B cell (primary cell): ENCODE data around the gene GSTO2. TPM values are rescaled to one million over a fixed set of nuclear protein-coding genes. Genes with fewer than 3 reads are reported as not detected.

Experiments
- ATAC-seq: fragments of 200-7000 bp; cut with Tn5 transposase; one replicate; pipeline ENCODE4 v1.10.0; 2021; ENCODE audit warnings: low read depth, mild to moderate bottlenecking, moderate number of reproducible peaks, moderate library complexity
- CTCF ChIA-PET: fragments of 350-600 bp; sonication (Branson Sonifier 250); formaldehyde crosslinking; loops from one replicate; lab custom pipeline; 2021; ENCODE audit warnings: antibody characterized with exemption, inconsistent platforms; lab: Charles Lee
- POLR2A ChIA-PET: fragments of 350-600 bp; sonication (Branson Sonifier 250); formaldehyde crosslinking; loops from one replicate; lab custom pipeline; 2021; ENCODE audit warnings: antibody characterized with exemption; lab: Charles Lee
- DNase-seq: peaks from one replicate; pipeline ENCODE4 v3.0.0; 2013
- H2AFZ ChIP-seq: 2 replicates; pipeline ENCODE4 v1.6.1; 2012; ENCODE audit warnings: mild to moderate bottlenecking, low read depth, low read length; ENCODE audit not compliant: insufficient read depth, poor library complexity, severe bottlenecking
- H3K27ac ChIP-seq, 2 donors: 1 replicate in 1 of 2; 2 replicates in 1 of 2; pipeline ENCODE4 v1.5.1; 2012 to 2013; ENCODE audit warnings: low read length in 2 of 2, mild to moderate bottlenecking in 2 of 2, moderate library complexity in 1 of 2
- H3K27me3 ChIP-seq, 4 experiments: fragments of 200-600 bp in 1 of 4; sonication (generic) in 1 of 4; replicated peaks in 1 of 4; 1 replicate in 2 of 4; 2 replicates in 2 of 4; pipeline versions ENCODE4 v1.6.1 to v1.7.0; 2013 to 2016; ENCODE audit warnings: low read length in 3 of 4, mild to moderate bottlenecking in 2 of 4, mixed read lengths in 1 of 4, moderate library complexity in 1 of 4; ENCODE audit not compliant: insufficient read depth in 4 of 4, control insufficient read depth in 3 of 4; ENCODE audit errors: control extremely low read depth in 1 of 4
- H3K36me3 ChIP-seq, 2 experiments: replicated peaks in 1 of 2; 1 replicate in 1 of 2; 2 replicates in 1 of 2; pipeline versions ENCODE4 v1.6.1 to v1.7.1; 2013; ENCODE audit warnings: low read length in 1 of 2; ENCODE audit not compliant: insufficient read depth in 2 of 2, control insufficient read depth in 1 of 2; ENCODE audit errors: control extremely low read depth in 1 of 2, extremely low read depth in 1 of 2
- H3K4me1 ChIP-seq, 2 donors: fragments of 200-600 bp in 1 of 2; sonication (generic) in 1 of 2; 1 replicate in 1 of 2; 2 replicates in 1 of 2; pipeline versions ENCODE4 v1.5.1 to v1.6.1; 2013 to 2017; ENCODE audit warnings: low read length in 2 of 2; ENCODE audit not compliant: control insufficient read depth in 2 of 2, insufficient read depth in 2 of 2
- H3K4me2 ChIP-seq: replicated peaks from 2 replicates; pipeline ENCODE3; 2012; ENCODE audit warnings: mild to moderate bottlenecking, low read depth, low read length; ENCODE audit not compliant: poor library complexity, severe bottlenecking
- H3K4me3 ChIP-seq, 5 experiments: fragments of 200-600 bp in 1 of 5; sonication (generic) in 1 of 5; 1 replicate in 3 of 5; 2 replicates in 2 of 5; pipeline versions ENCODE4 v1.5.1 to v1.7.0; 2011 to 2016; ENCODE audit warnings: low read length in 4 of 5, mild to moderate bottlenecking in 4 of 5, low read depth in 2 of 5, control low read depth in 1 of 5, moderate library complexity in 1 of 5; ENCODE audit not compliant: insufficient read depth in 1 of 5; ENCODE audit errors: control extremely low read depth in 1 of 5, extremely low read depth in 1 of 5
- H3K79me2 ChIP-seq: fragments of 200-600 bp; sonication (generic); one replicate; pipeline ENCODE4 v1.6.0; 2016; ENCODE audit warnings: low read length; ENCODE audit not compliant: control insufficient read depth, insufficient read depth
- H3K9ac ChIP-seq: fragments of 200-600 bp; sonication (generic); 2 replicates; pipeline ENCODE4 v1.6.1; 2017; ENCODE audit warnings: mild to moderate bottlenecking, low read length, moderate library complexity
- H3K9me3 ChIP-seq, 3 donors: one replicate each; pipeline versions ENCODE4 v1.6.1 to v1.7.1; 2013; ENCODE audit warnings: low read length in 2 of 3; ENCODE audit not compliant: control insufficient read depth in 2 of 3, insufficient read depth in 1 of 3; ENCODE audit errors: control extremely low read depth in 1 of 3
- H4K20me1 ChIP-seq: 2 replicates; pipeline ENCODE4 v1.6.0; 2012; ENCODE audit warnings: mild to moderate bottlenecking, low read length; ENCODE audit not compliant: insufficient read depth, control insufficient read depth, poor library complexity, severe bottlenecking
- H3K27ac Mint-ChIP-seq: one replicate; pipeline ENCODE4 v1.8.0; 2021; ENCODE audit warnings: mixed read lengths
- H3K27me3 Mint-ChIP-seq: one replicate; pipeline ENCODE4 v1.8.0; 2021; ENCODE audit warnings: mixed read lengths
- H3K4me1 Mint-ChIP-seq: one replicate; pipeline ENCODE4 v1.8.0; 2021; ENCODE audit warnings: mixed read lengths
- H3K4me3 Mint-ChIP-seq: one replicate; pipeline ENCODE4 v1.8.0; 2021; ENCODE audit warnings: mixed read lengths
- H3K9me3 Mint-ChIP-seq: one replicate; pipeline ENCODE4 v1.8.0; 2022; ENCODE audit warnings: mixed read lengths; ENCODE audit not compliant: insufficient read depth
- CTCF ChIP-seq: fragments of 200-600 bp; IDR thresholded peaks from one replicate; pipeline ENCODE4 v1.8.0; 2022; ENCODE audit warnings: antibody characterized with exemption, mild to moderate bottlenecking
- EZH2 ChIP-seq: IDR thresholded peaks from 2 replicates; pipeline ENCODE4 v1.6.1; 2012; ENCODE audit warnings: borderline replicate concordance, low read depth, mild to moderate bottlenecking, moderate library complexity, low read length; ENCODE audit not compliant: insufficient read depth, poor library complexity, severe bottlenecking
- WGBS: methylation state at CpG from one replicate; pipeline ENCODE4 v1.1.5; 2013; ENCODE audit warnings: missing lambda C conversion rate; ENCODE audit not compliant: insufficient coverage; 5-methylcytosine and 5-hydroxymethylcytosine counted together
- intact Hi-C: fragments of 100-400 bp; cut with micrococcal nuclease; formaldehyde crosslinking; loops from one replicate; pipeline ENCODE4 v1.10.0; 2022
- polyA plus RNA-seq: library from polyadenylated mRNA; depleted of rRNA; stranded (reverse); fragments of >200 nt; gene quantifications from 2 replicates; pipeline ENCODE4 v1.2.3, GENCODE V29; 2012
- total RNA-seq, 2 donors: library from RNA; stranded (reverse); fragments of 120-200 nt in 1 of 2; gene quantifications; 1 replicate in 1 of 2; 2 replicates in 1 of 2; pipeline versions ENCODE4 v1.2.3 to v1.2.4, GENCODE V29; 2013 to 2022

The GSTO2 gene
- total and polyA plus RNA-seq, 2 donors (not counting 1 experiment from before 2014, with no cell fraction given) = 0.16 to 0.89 TPM

GRCh38 chr10:104348601-104349000, 79.6 kb downstream of the GSTO2 start:
- no peak for TF ChIP-seq CTCF
- no peak for TF ChIP-seq EZH2
- H3K4me3 ChIP-seq = no peak overlapping the region
- H3K4me3 Mint-ChIP-seq = no peak overlapping the region
- H2AFZ ChIP-seq = no peak overlapping the region
- no peaks in the 10 kb centered on the region for H3K9me3 ChIP-seq
- peak overlapping the region; percentile 66 for H3K27ac Mint-ChIP-seq
- ChIA-PET CTCF (interaction anchor here (2.7 to 15.7 kb wide), 3 partner anchors 20 to 57 kb away, joined by 14 to 594 read pairs (median 47); no protein-coding TSS in a partner anchor), POLR2A (interaction anchor here (1.1 kb wide), 1 partner anchor 20 kb away, joined by 3 read pairs; no protein-coding TSS in a partner anchor)
- 92% methylated on average over 2 of the region's 2 CpGs for WGBS
- H3K9ac ChIP-seq = no peak overlapping the region
- no peaks in the 10 kb centered on the region for H3K27me3 Mint-ChIP-seq
- peak overlapping the region in 1 of 2 donors; percentile 79 for H3K27ac ChIP-seq
- no peaks in the 10 kb centered on the region for H3K27me3 ChIP-seq
- no peaks in the 10 kb centered on the region for H4K20me1 ChIP-seq
- no peaks in the 10 kb centered on the region for H3K79me2 ChIP-seq
- H3K9me3 Mint-ChIP-seq = no peaks in the 10 kb centered on the region
- no peak overlapping the region for H3K4me2 ChIP-seq
- H3K4me1 ChIP-seq = peaks cover 31 to 58% of the 10 kb centered on the region in 2 donors
- peaks cover 34% of the 10 kb centered on the region for H3K4me1 Mint-ChIP-seq
- DNase-seq = no peak
- intact Hi-C loops = loop anchor here (5.0 kb wide), 1 partner anchor 636 kb away; no protein-coding TSS in a partner anchor
- ATAC-seq = no peak
- H3K36me3 ChIP-seq = no peaks in the 10 kb centered on the region

- H3K4me3 Mint-ChIP-seq = no peak overlapping the region
- Histone ChIP-seq H3K27ac (peak overlapping the region; percentile 79 to 86), H3K4me2 (peak overlapping the region; percentile 66), H4K20me1 (no peaks in the 10 kb centered on the region), H3K9me3 (no peaks in the 10 kb centered on the region), H3K9ac (peak overlapping the region; percentile 58), H3K36me3 (no peaks in the 10 kb centered on the region), H3K4me3 (peak overlapping the region; percentile 6 to 65 (median 40)), H3K27me3 (no peaks in the 10 kb centered on the region), H2AFZ (peak overlapping the region; percentile 36), H3K4me1 (peaks cover 37 to 66% of the 10 kb centered on the region in 2 donors), H3K79me2 (no peaks in the 10 kb centered on the region)
- TF ChIP-seq CTCF = no peak
- no peak for TF ChIP-seq EZH2
- no CpG with 5 or more reads among the region's 5 CpGs for WGBS
- intact Hi-C loops = loop anchor here (1.0 to 5.0 kb wide), 4 partner anchors 44 to 637 kb away; partner anchors contain the start of gene GSTO2
- no peaks in the 10 kb centered on the region for H3K27me3 Mint-ChIP-seq
- ChIA-PET POLR2A (interaction anchor here (1.1 to 1.5 kb wide), 3 partner anchors 11 to 44 kb away, joined by 3 to 11 read pairs (median 8); partner anchors contain the start of gene ITPRIP), CTCF (interaction anchor here (0.6 to 15.7 kb wide), 11 partner anchors 9 to 81 kb away, joined by 3 to 594 read pairs (median 24); partner anchors contain the start of genes GSTO2 and ITPRIP)
- ATAC-seq = peak; percentile 36
- peak; percentile 85 for DNase-seq
- no peaks in the 10 kb centered on the region for H3K9me3 Mint-ChIP-seq
- H3K4me1 Mint-ChIP-seq = peaks cover 34% of the 10 kb centered on the region
- H3K27ac Mint-ChIP-seq = no peak overlapping the region
Observed at GRCh38 chr10:104349623-104350126, 80.7 kb downstream of the GSTO2 start.
